IMR-90 (cell line): ENCODE measurements around the gene RAD18. TPM values are rescaled to one million over a fixed set of nuclear protein-coding genes. Genes with fewer than 3 reads are reported as not detected.

Experiments
- ATAC-seq: fragments of 200-7000 bp; cut with Tn5 transposase; 2 replicates; pipeline ENCODE4 v1.9.1; 2020; ENCODE audit warnings: low read depth, mild to moderate bottlenecking, moderate library complexity
- BruUV-seq: library from RNA; stranded (reverse); fragments of 400-500 nt; replicated peaks from 2 replicates; lab custom pipeline; 2021; lab: Mats Ljungman, UMichigan
- CTCF ChIA-PET: fragments of 300-600 bp; formaldehyde crosslinking; extraction: SDS; loops from one replicate; lab custom pipeline; 2021; ENCODE audit warnings: antibody characterized with exemption; lab: Yijun Ruan, JAX
- POLR2A ChIA-PET: fragments of 300-600 bp; sonication (Branson Sonifier 250); formaldehyde crosslinking; loops from one replicate; lab custom pipeline; 2022; ENCODE audit warnings: antibody characterized with exemption; ENCODE audit not compliant: unreplicated experiment; lab: Charles Lee
- DNase-seq: peaks from one replicate; pipeline ENCODE4 v3.0.0; 2013
- H2AFZ ChIP-seq: replicated peaks from 2 replicates; pipeline ENCODE3; 2013; ENCODE audit warnings: low read length, mild to moderate bottlenecking; ENCODE audit not compliant: poor library complexity
- H2AK5ac ChIP-seq: 2 replicates; pipeline ENCODE4 v1.6.1; 2013; ENCODE audit warnings: low read depth, low read length, inconsistent platforms
- H2AK9ac ChIP-seq: replicated peaks from 2 replicates; pipeline ENCODE3; 2013; ENCODE audit warnings: mild to moderate bottlenecking, low read depth, low read length, moderate library complexity; ENCODE audit not compliant: poor library complexity
- H2BK120ac ChIP-seq: 2 replicates; pipeline ENCODE4 v1.6.1; 2013; ENCODE audit warnings: low read depth, low read length, inconsistent platforms
- H2BK15ac ChIP-seq: 3 replicates; pipeline ENCODE4 v1.6.1; 2013; ENCODE audit warnings: low read depth, low read length, inconsistent platforms
- H2BK20ac ChIP-seq: 2 replicates; pipeline ENCODE4 v1.6.1; 2013; ENCODE audit warnings: low read depth, mild to moderate bottlenecking, inconsistent platforms, low read length, moderate library complexity
- H2BK5ac ChIP-seq: 2 replicates; pipeline ENCODE4 v1.6.1; 2013; ENCODE audit warnings: mild to moderate bottlenecking, low read depth, low read length, inconsistent platforms; ENCODE audit not compliant: poor library complexity, severe bottlenecking
- H3K14ac ChIP-seq: replicated peaks from 2 replicates; pipeline ENCODE4 v1.6.1; 2013; ENCODE audit warnings: low read depth, low read length, inconsistent platforms
- H3K18ac ChIP-seq: 2 replicates; pipeline ENCODE4 v1.6.1; 2013; ENCODE audit warnings: low read depth, low read length, control low read depth
- H3K23ac ChIP-seq: 2 replicates; pipeline ENCODE4 v1.6.1; 2013; ENCODE audit warnings: low read depth, low read length, inconsistent platforms
- H3K27ac ChIP-seq: 2 replicates; pipeline ENCODE4 v1.5.1; 2013; ENCODE audit warnings: mild to moderate bottlenecking, control low read depth, low read length; ENCODE audit not compliant: insufficient read depth
- H3K27me3 ChIP-seq: 2 replicates; pipeline ENCODE4 v1.6.1; 2013; ENCODE audit warnings: low read length; ENCODE audit not compliant: control insufficient read depth, insufficient read depth
- H3K36me3 ChIP-seq: 2 replicates; pipeline ENCODE4 v1.6.1; 2013; ENCODE audit warnings: low read length, mixed read lengths; ENCODE audit not compliant: control insufficient read depth, insufficient read depth
- H3K4ac ChIP-seq: 2 replicates; pipeline ENCODE4 v1.6.1; 2013; ENCODE audit warnings: low read depth, low read length, inconsistent platforms
- H3K4me1 ChIP-seq: 2 replicates; pipeline ENCODE4 v1.6.1; 2013; ENCODE audit warnings: low read length, mixed read lengths; ENCODE audit not compliant: control insufficient read depth, insufficient read depth
- H3K4me2 ChIP-seq: 2 replicates; pipeline ENCODE4 v1.6.1; 2013; ENCODE audit warnings: low read depth, mild to moderate bottlenecking, control low read depth, low read length, moderate library complexity
- H3K4me3 ChIP-seq: 2 replicates; pipeline ENCODE4 v1.5.1; 2013; ENCODE audit warnings: low read depth, mild to moderate bottlenecking, control low read depth, low read length, moderate library complexity; ENCODE audit not compliant: insufficient read depth
- H3K56ac ChIP-seq: 2 replicates; pipeline ENCODE4 v1.6.1; 2013; ENCODE audit warnings: low read length, inconsistent platforms; ENCODE audit not compliant: insufficient read depth; ENCODE audit errors: extremely low read depth
- H3K79me1 ChIP-seq, 2 experiments: 2 replicates each; pipeline ENCODE4 v1.6.1; 2013; ENCODE audit warnings: low read length in 2 of 2, inconsistent platforms in 1 of 2, low read depth in 1 of 2
- H3K9ac ChIP-seq: 2 replicates; pipeline ENCODE4 v1.6.1; 2013; ENCODE audit warnings: low read depth, low read length, control low read depth
- H3K9me1 ChIP-seq: 2 replicates; pipeline ENCODE4 v1.6.1; 2013; ENCODE audit warnings: low read length, inconsistent platforms; ENCODE audit not compliant: insufficient read depth
- H3K9me3 ChIP-seq: 2 replicates; pipeline ENCODE4 v1.6.1; 2013; ENCODE audit warnings: low read length; ENCODE audit not compliant: control insufficient read depth, insufficient read depth
- H4K20me1 ChIP-seq: 2 replicates; pipeline ENCODE4 v1.6.1; 2013; ENCODE audit warnings: low read length, inconsistent platforms; ENCODE audit not compliant: insufficient read depth
- H4K5ac ChIP-seq: 2 replicates; pipeline ENCODE4 v1.6.1; 2013; ENCODE audit warnings: mild to moderate bottlenecking, low read depth, low read length, control low read depth
- H4K8ac ChIP-seq, 2 experiments: 2 replicates each; pipeline ENCODE4 v1.6.1; 2013; ENCODE audit warnings: low read depth in 2 of 2, low read length in 2 of 2, control low read depth in 1 of 2, inconsistent platforms in 1 of 2
- H4K91ac ChIP-seq: 2 replicates; pipeline ENCODE4 v1.6.1; 2013; ENCODE audit warnings: low read depth, low read length, inconsistent platforms; ENCODE audit not compliant: insufficient read depth
- BHLHE40 ChIP-seq: fragments of 150-350 bp; IDR thresholded peaks from 2 replicates; pipeline ENCODE4 v1.6.1; 2016; ENCODE audit warnings: mild to moderate bottlenecking, low read depth, low read length
- CHD1 ChIP-seq: IDR thresholded peaks from 2 replicates; pipeline ENCODE4 v1.6.1; 2012; ENCODE audit warnings: low read depth, low read length, improper control_type of control experiment
- CTCF ChIP-seq: conservative IDR thresholded peaks from 2 replicates; pipeline ENCODE4 v1.5.1; 2012; ENCODE audit warnings: mild to moderate bottlenecking, low read depth, low read length, improper control_type of control experiment
- ELK1 ChIP-seq: fragments of 150-350 bp; IDR thresholded peaks from 2 replicates; pipeline ENCODE4 v1.6.1; 2016; ENCODE audit warnings: low read depth, mild to moderate bottlenecking, low read length, moderate library complexity, borderline replicate concordance
- MAFK ChIP-seq: IDR thresholded peaks from 2 replicates; pipeline ENCODE4 v1.6.1; 2012; ENCODE audit warnings: low read depth, low read length, improper control_type of control experiment
- MAZ ChIP-seq: IDR thresholded peaks from 2 replicates; pipeline ENCODE4 v1.6.1; 2012; ENCODE audit warnings: low read depth, mild to moderate bottlenecking, low read length, improper control_type of control experiment, moderate library complexity, borderline replicate concordance
- NFE2L2 ChIP-seq: fragments of 150-350 bp; IDR thresholded peaks from 2 replicates; pipeline ENCODE4 v1.6.1; 2016; ENCODE audit warnings: low read depth, mild to moderate bottlenecking, low read length
- POLR2A ChIP-seq: IDR thresholded peaks from 2 replicates; pipeline ENCODE4 v1.6.1; 2012; ENCODE audit warnings: mild to moderate bottlenecking, low read depth, low read length
- RAD21 ChIP-seq: IDR thresholded peaks from 2 replicates; pipeline ENCODE4 v1.6.1; 2012; ENCODE audit warnings: low read length, improper control_type of control experiment
- RCOR1 ChIP-seq: IDR thresholded peaks from 2 replicates; pipeline ENCODE4 v1.6.1; 2012; ENCODE audit warnings: mild to moderate bottlenecking, low read length, improper control_type of control experiment; ENCODE audit not compliant: insufficient replicate concordance
- RFX5 ChIP-seq: IDR thresholded peaks from 2 replicates; pipeline ENCODE4 v1.8.0; 2012; ENCODE audit warnings: low read depth, mild to moderate bottlenecking, low read length, moderate library complexity
- SMC3 ChIP-seq: fragments of 150-350 bp; IDR thresholded peaks from 2 replicates; pipeline ENCODE4 v1.6.1; 2016; ENCODE audit warnings: low read depth, mild to moderate bottlenecking, antibody characterized with exemption, low read length, moderate library complexity
- USF2 ChIP-seq: fragments of 150-350 bp; IDR thresholded peaks from 2 replicates; pipeline ENCODE4 v1.6.1; 2017; ENCODE audit warnings: mild to moderate bottlenecking, antibody characterized with exemption, low read length, low read depth
- WGBS, 2 experiments: methylation state at CpG; one replicate each; pipeline versions ENCODE4 v1.1.5 to v1.1.7; 2013; ENCODE audit warnings: missing lambda C conversion rate in 2 of 2; ENCODE audit not compliant: insufficient read length in 1 of 2; ENCODE audit errors: extremely low coverage in 2 of 2; 5-methylcytosine and 5-hydroxymethylcytosine counted together
- dilution Hi-C: fragments of 300-500 bp; cut with HindIII; formaldehyde crosslinking; loops from one replicate; pipeline ENCODE4 v1.14.3; 2018; ENCODE audit warnings: low sequenced_read_pairs; ENCODE audit not compliant: unreplicated experiment
- in situ Hi-C: fragments of 300-500 bp; cut with MboI; formaldehyde crosslinking; loops from 3 replicates; pipeline ENCODE4 v1.14.3; 2019; ENCODE audit warnings: low sequenced_read_pairs, inconsistent platforms, mixed read lengths
- intact Hi-C: fragments of 100-400 bp; cut with micrococcal nuclease; formaldehyde crosslinking; loops from 2 replicates; pipeline ENCODE4 v1.10.0; 2022
- polyA plus RNA-seq, 3 experiments: library from polyadenylated mRNA; depleted of rRNA; stranded (reverse); fragments of >200 nt; gene quantifications; 2 replicates each; pipeline ENCODE4 v1.2.3, GENCODE V29; 2012; ENCODE audit warnings: low replicate concordance in 1 of 3
- total RNA-seq: library from RNA; depleted of rRNA; stranded (reverse); fragments of >200 nt; gene quantifications from 2 replicates; pipeline ENCODE4 v1.2.3, GENCODE V29; 2012

Gene RAD18
- total and polyA plus RNA-seq, 2 of the 4 experiments (the other 2 are of a cell fraction) = 8.2 to 17.2 TPM

GRCh38 chr3:8873740-8874139 lies 89.5 kb downstream of the RAD18 start:
- TF ChIP-seq MAFK (no peak), CTCF (no peak), POLR2A (no peak), BHLHE40 (no peak), USF2 (no peak), RCOR1 (no peak), ELK1 (no peak), SMC3 (no peak), MAZ (no peak), RFX5 (no peak), RAD21 (no peak), NFE2L2 (no peak), CHD1 (no peak)
- Histone ChIP-seq H2AFZ (peak overlapping the region; percentile 28), H3K79me1 (peaks cover 0 to 7% of the 10 kb centered on the region in 2 experiments; a peak in 2 of 4 replicates), H4K20me1 (no peaks in the 10 kb centered on the region), H3K23ac (no peak overlapping the region), H3K4ac (peak overlapping the region; percentile 84), H3K4me3 (no peak overlapping the region), H3K27me3 (no peaks in the 10 kb centered on the region), H3K18ac (peak overlapping the region; percentile 41; the same call in 1 of the 2 replicates), H2AK9ac (peak overlapping the region; percentile 22), H3K27ac (no peak overlapping the region), H3K56ac (no peak overlapping the region; the same call in 1 of the 2 replicates), H3K36me3 (peaks cover 2% of the 10 kb centered on the region; the same call in 1 of the 2 replicates), H2BK15ac (peak overlapping the region; percentile 76; the same call in 2 of the 3 replicates), H3K9ac (no peak overlapping the region), H2BK20ac (peak overlapping the region; percentile 82), H2BK120ac (peak overlapping the region; percentile 79), H3K9me3 (no peaks in the 10 kb centered on the region), H4K8ac (peak overlapping the region in 1 of 2 experiments; percentile 64; a peak in 2 of 4 replicates), H2AK5ac (0 out of 2 replicates have a peak overlapping the region, but pooled peaks have one; percentile 84), H3K4me1 (peaks cover 16% of the 10 kb centered on the region), H4K5ac (peak overlapping the region; percentile 55; the same call in 1 of the 2 replicates), H3K4me2 (no peak overlapping the region), H4K91ac (peak overlapping the region; percentile 70), H3K14ac (peak overlapping the region; percentile 44; the same call in 1 of the 2 replicates), H3K9me1 (peaks cover 12% of the 10 kb centered on the region), H2BK5ac (peak overlapping the region; percentile 56)
- ATAC-seq (no peak), DNase-seq (peak; percentile 43)
- POLR2A ChIA-PET = no interaction called here
- CTCF ChIA-PET = interaction anchor here (1.8 kb wide), 1 partner anchor 104 kb away, joined by 6 read pairs; the partner anchor contains the start of gene OXTR
- in situ Hi-C loops (no loop called here), intact Hi-C loops (no loop called here), dilution Hi-C loops (no loop called here)
- no TSS peak for BruUV-seq
- WGBS, 2 experiments = no CpG with 5 or more reads among the region's 5 CpGs
